K562 (cell line): ENCODE measurements around the gene CEP120. TPM values are rescaled to one million over a fixed set of nuclear protein-coding genes. Genes with fewer than 3 reads are reported as not detected.

Experiments
- ATAC-seq: fragments of 200-7000 bp; cut with Tn5 transposase; 3 replicates; pipeline ENCODE4 v1.9.1; 2020; ENCODE audit warnings: moderate library complexity
- BruUV-seq: library from RNA; stranded (reverse); fragments of 400-500 nt; replicated peaks from 2 replicates; lab custom pipeline; 2021; lab: Mats Ljungman, UMichigan
- CTCF ChIA-PET: fragments of 300-600 bp; formaldehyde crosslinking; extraction: SDS; loops from one replicate; lab custom pipeline; 2021; ENCODE audit warnings: low intra/inter-chr PET ratio; lab: Yijun Ruan, JAX
- POLR2A ChIA-PET: fragments of 300-600, 350-650 bp; sonication (Branson Sonifier 250); formaldehyde crosslinking; extraction: SDS; loops from one replicate; lab custom pipeline; 2021; ENCODE audit warnings: antibody characterized with exemption, inconsistent platforms; lab: Yijun Ruan, JAX
- DNase-seq, 4 experiments: peaks; one replicate each; pipeline versions ENCODE4 v3.0.0 to v3.0.0-alpha.2; 2011 to 2018; ENCODE audit warnings: low spot score in 3 of 4, mixed read lengths in 3 of 4; ENCODE audit errors: extremely low read depth in 1 of 4
- FAIRE-seq: peaks from 2 replicates; lab custom pipeline; 2011; peaks lifted over from hg19 to GRCh38; lab: Jason Lieb, UNC
- H2AFZ ChIP-seq: 2 replicates; pipeline ENCODE4 v1.6.0; 2011; ENCODE audit warnings: low read depth, low read length, control low read depth, inconsistent platforms
- H3K27ac ChIP-seq: fragments of 200-600 bp; 3 replicates; pipeline ENCODE4 v1.8.0; 2011; ENCODE audit warnings: low read depth, mild to moderate bottlenecking, control low read depth, inconsistent platforms, low read length, moderate library complexity, mixed read lengths; ENCODE audit errors: extremely low read depth
- H3K27me3 ChIP-seq, 2 experiments: fragments of 300-600 bp in 1 of 2; 2 replicates in 1 of 2; 3 replicates in 1 of 2; pipeline versions ENCODE4 v1.6.0 to v1.8.0; 2011; ENCODE audit warnings: inconsistent platforms in 2 of 2, low read length in 2 of 2, mild to moderate bottlenecking in 1 of 2, mixed read lengths in 1 of 2, moderate library complexity in 1 of 2; ENCODE audit not compliant: control insufficient read depth in 2 of 2, insufficient read depth in 2 of 2
- H3K36me3 ChIP-seq: fragments of 300-600 bp; 3 replicates; pipeline ENCODE4 v1.8.0; 2011; ENCODE audit warnings: mild to moderate bottlenecking, low read length, inconsistent platforms; ENCODE audit not compliant: control insufficient read depth, insufficient read depth
- H3K4me1 ChIP-seq, 2 experiments: fragments of 200-600 bp in 1 of 2; replicated peaks in 1 of 2; 2 replicates in 1 of 2; 3 replicates in 1 of 2; pipeline versions ENCODE4 v1.5.1 to v1.8.0; 2011; ENCODE audit warnings: inconsistent platforms in 2 of 2, low read length in 2 of 2, mild to moderate bottlenecking in 1 of 2, mixed read lengths in 1 of 2, moderate library complexity in 1 of 2; ENCODE audit not compliant: control insufficient read depth in 2 of 2, insufficient read depth in 2 of 2
- H3K4me2 ChIP-seq: 2 replicates; pipeline ENCODE4 v1.6.1; 2011; ENCODE audit warnings: low read length, control low read depth, inconsistent platforms, mixed read lengths; ENCODE audit not compliant: insufficient read depth
- H3K4me3 ChIP-seq: fragments of 200-600 bp; sonication (generic), shearing (Covaris generic); 2 replicates; pipeline ENCODE4 v1.5.1; 2016; ENCODE audit warnings: control low read depth, inconsistent platforms
- H3K79me2 ChIP-seq: fragments of 200-600 bp; 3 replicates; pipeline ENCODE4 v1.8.0; 2011; ENCODE audit warnings: low read length, inconsistent platforms; ENCODE audit not compliant: control insufficient read depth, insufficient read depth
- H3K9ac ChIP-seq, 2 experiments: 2 replicates each; pipeline versions ENCODE4 v1.6.0 to v1.6.1; 2011; ENCODE audit warnings: low read depth in 2 of 2, low read length in 2 of 2, control low read depth in 1 of 2, inconsistent platforms in 1 of 2, mild to moderate bottlenecking in 1 of 2, mixed read lengths in 1 of 2; ENCODE audit not compliant: insufficient read depth in 1 of 2
- H3K9me1 ChIP-seq: one replicate; pipeline ENCODE4 v1.6.0; 2011; ENCODE audit warnings: inconsistent platforms, mild to moderate bottlenecking, low read length, moderate library complexity; ENCODE audit not compliant: control insufficient read depth, insufficient read depth
- H3K9me3 ChIP-seq: replicated peaks from 2 replicates; pipeline ENCODE4 v1.5.1; 2011; ENCODE audit warnings: low read depth, low read length, inconsistent platforms; ENCODE audit not compliant: control insufficient read depth, insufficient read depth
- H4K20me1 ChIP-seq: replicated peaks from 2 replicates; pipeline ENCODE4 v1.6.1; 2011; ENCODE audit warnings: low read length, inconsistent platforms, mixed read lengths; ENCODE audit not compliant: control insufficient read depth, insufficient read depth
- HBP1 ChIP-seq: fragments of 450-650 bp; formaldehyde crosslinking; IDR thresholded peaks from 2 replicates; pipeline ENCODE4 v1.4.0; 2022; ENCODE audit warnings: missing genetic modification characterization
- HDAC2 ChIP-seq: fragments of 450-650 bp; IDR thresholded peaks from 2 replicates; pipeline ENCODE4 v1.6.1; 2016; ENCODE audit warnings: mild to moderate bottlenecking
- HES1 ChIP-seq: fragments of 450-650 bp; IDR thresholded peaks from 2 replicates; pipeline ENCODE4 v1.6.1; 2016; ENCODE audit warnings: low read depth, mild to moderate bottlenecking, moderate library complexity
- HSF4 ChIP-seq: fragments of 250-450 bp; sonication (Bioruptor Pico); IDR thresholded peaks from 2 replicates; pipeline ENCODE4 v2.1.2; 2022; ENCODE audit warnings: mild to moderate bottlenecking, moderate library complexity, borderline replicate concordance
- MITF ChIP-seq: IDR thresholded peaks from 2 replicates; pipeline ENCODE4 v1.6.1; 2014; ENCODE audit warnings: antibody characterized with exemption
- RCOR1 ChIP-seq, 2 experiments: IDR thresholded peaks; 2 replicates each; pipeline ENCODE4 v1.6.1; 2012; ENCODE audit warnings: low read depth in 2 of 2, low read length in 2 of 2, borderline replicate concordance in 1 of 2, improper control_type of control experiment in 1 of 2
- SMAD1 ChIP-seq: fragments of 150-350 bp; IDR thresholded peaks from 2 replicates; pipeline ENCODE4 v1.6.1; 2014; ENCODE audit warnings: low read length, low read depth; ENCODE audit not compliant: partially characterized antibody
- SMAD2 ChIP-seq: fragments of 150-350 bp; IDR thresholded peaks from 2 replicates; pipeline ENCODE4 v1.6.1; 2014; ENCODE audit warnings: low read depth, mild to moderate bottlenecking, low read length
- SNAPC5 ChIP-seq: fragments of 250-450 bp; sonication (Bioruptor Pico); IDR thresholded peaks from 2 replicates; pipeline ENCODE4 v1.8.0; 2021; ENCODE audit warnings: moderate library complexity, mild to moderate bottlenecking, inconsistent platforms
- SNRNP70 ChIP-seq: fragments of 200-400 bp; formaldehyde crosslinking; optimal IDR thresholded peaks from 2 replicates; pipeline ENCODE3; 2017; ENCODE audit warnings: low read depth, low read length
- ZBTB9 ChIP-seq: fragments of 450-650 bp; formaldehyde crosslinking; IDR thresholded peaks from 2 replicates; pipeline ENCODE4 v1.4.0; 2020; ENCODE audit warnings: mild to moderate bottlenecking, moderate library complexity
- ZEB2 ChIP-seq: fragments of 450-650 bp; IDR thresholded peaks from 2 replicates; pipeline ENCODE4 v1.6.1; 2016
- ZNF311 ChIP-seq: fragments of 250-450 bp; sonication (Bioruptor Pico); IDR thresholded peaks from 2 replicates; pipeline ENCODE4 v1.4.0; 2020; ENCODE audit warnings: mild to moderate bottlenecking, moderate library complexity
- ZNF583 ChIP-seq: fragments of 250-450 bp; sonication (Bioruptor Pico); IDR thresholded peaks from 2 replicates; pipeline ENCODE4 v1.4.0; 2020
- WGBS: fragments of 100-300 bp; shearing (Covaris generic); methylation state at CpG from one replicate; pipeline ENCODE4 v1.1.6; 2016; ENCODE audit warnings: low coverage, mixed read lengths; ENCODE audit not compliant: insufficient coverage; ENCODE audit errors: missing lambda C conversion rate; 5-methylcytosine and 5-hydroxymethylcytosine counted together
- in situ Hi-C: fragments of 300-500 bp; cut with MboI; formaldehyde crosslinking; loops from 4 replicates; pipeline ENCODE4 v1.15.0; 2018; ENCODE audit warnings: inconsistent platforms, mixed read lengths
- intact Hi-C: fragments of 100-400 bp; cut with micrococcal nuclease; formaldehyde crosslinking; loops from 2 replicates; pipeline ENCODE4 v1.14.2; 2022
- polyA plus RNA-seq, 8 experiments: library from polyadenylated mRNA; depleted of rRNA in 4 of 8; stranded (reverse) in 5 of 8; unstranded in 3 of 8; fragments of >200 nt; fragmentation: Nextera tagmentation in 2 of 8; fragmentation: Illumina TruSeq in 1 of 8; extraction: Ambion mirVana in 2 of 8; extraction: Trizol in 1 of 8; gene quantifications; 2 replicates each; pipeline versions ENCODE4 v1.2.1 to v1.2.3, GENCODE V29; 2011 to 2014; ENCODE audit warnings: inconsistent platforms in 1 of 8, missing spikeins in 1 of 8
- total RNA-seq, 7 experiments: library from RNA; depleted of rRNA in 6 of 7; stranded (reverse); fragments of >200 nt in 6 of 7; fragmentation: Illumina TruSeq in 2 of 7; extraction: Trizol in 2 of 7; gene quantifications; 2 replicates each; pipeline versions ENCODE4 v1.2.1 to v1.2.3, GENCODE V29; 2011 to 2021; ENCODE audit warnings: low replicate concordance in 1 of 7
- TF ChIP-seq, protein P1 (sequence below), 2 experiments: fragments of 450-650 bp in 1 of 2; sonication (generic) in 1 of 2; formaldehyde crosslinking; conservative IDR thresholded peaks; 2 replicates each; pipeline versions ENCODE4 v1.4.0 to v1.8.1; 2020 to 2022; ENCODE audit warnings: mild to moderate bottlenecking in 1 of 2, missing genetic modification reagents in 1 of 2

Gene CEP120
- total and polyA plus RNA-seq, 9 of the 15 experiments (the other 6 are each of a cell fraction or from before 2014, with no cell fraction given) = 3.3 to 24.9 (median 14.4) TPM

DNA sequence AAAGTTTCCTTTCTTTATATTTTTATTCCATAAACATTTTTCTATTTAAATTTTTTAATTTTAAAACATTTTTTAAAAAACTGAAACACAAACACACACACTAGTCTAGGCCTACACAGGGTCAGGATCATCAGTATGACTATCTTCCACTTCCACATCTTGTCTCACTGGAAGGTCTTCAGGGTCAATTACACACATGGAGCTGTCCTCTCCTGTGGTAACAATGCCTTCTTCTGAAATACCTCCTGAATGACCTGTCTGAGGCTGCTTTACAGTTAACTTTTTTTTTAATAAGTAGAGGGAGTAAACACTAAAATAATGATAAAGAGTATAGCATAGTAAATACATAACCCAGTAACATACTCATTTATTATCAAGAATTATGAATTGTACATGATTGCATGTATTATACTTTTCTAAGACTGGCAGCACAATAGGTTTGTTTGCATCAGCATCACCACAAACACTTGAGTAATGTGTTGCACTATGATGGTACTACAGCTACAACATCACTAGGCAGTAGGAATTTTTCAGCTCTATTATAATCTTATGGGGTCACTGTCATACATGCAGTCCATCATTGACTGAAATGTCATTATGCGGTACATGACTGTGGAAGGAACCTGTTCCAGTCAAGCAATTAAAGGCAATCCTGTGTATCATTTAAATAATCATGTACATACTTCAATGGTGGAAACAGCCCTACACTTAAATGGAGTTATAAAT, 17.4 kb upstream of the CEP120 start:
- Histone ChIP-seq H3K27ac (no peak overlapping the region), H3K9ac (no peak overlapping the region), H3K27me3 (no peaks in the 10 kb centered on the region), H4K20me1 (no peaks in the 10 kb centered on the region), H3K4me2 (no peak overlapping the region), H3K9me1 (no peaks in the 10 kb centered on the region), H3K36me3 (no peaks in the 10 kb centered on the region), H3K4me1 (no peaks in the 10 kb centered on the region), H3K79me2 (no peaks in the 10 kb centered on the region), H2AFZ (no peak overlapping the region), H3K9me3 (no peaks in the 10 kb centered on the region), H3K4me3 (no peak overlapping the region)
- WGBS = 83% methylated on average over 1 of the region's 1 CpG
- intact Hi-C loops (no loop called here), in situ Hi-C loops (no loop called here)
- ChIA-PET POLR2A (interaction anchor here (1.2 kb wide), 1 partner anchor 17 kb away, joined by 4 read pairs; the partner anchor contains the start of gene CEP120), CTCF (no interaction called here)
- no peak for FAIRE-seq
- no peak for ATAC-seq
- BruUV-seq = no TSS peak
- DNase-seq = no peak
- TF ChIP-seq MITF (no peak), HBP1 (CRISPR knock-in tag) (no peak), SNAPC5 (CRISPR knock-in tag) (no peak), ZEB2 (no peak), HES1 (no peak), ZBTB9 (CRISPR knock-in tag) (no peak), HDAC2 (no peak), HSF4 (CRISPR knock-in tag) (no peak), SNRNP70 (no peak), RCOR1 (IDR thresholded peaks at IDR 0.05; ENCODE audit: borderline replicate concordance in 1 of 2, low read depth in 2 of 2, low read length in 2 of 2) (no peak), ZNF311 (CRISPR knock-in tag) (no peak), SMAD2 (no peak), ZNF583 (CRISPR knock-in tag) (no peak), SMAD1 (no peak)
- TF ChIP-seq, protein P1, sequence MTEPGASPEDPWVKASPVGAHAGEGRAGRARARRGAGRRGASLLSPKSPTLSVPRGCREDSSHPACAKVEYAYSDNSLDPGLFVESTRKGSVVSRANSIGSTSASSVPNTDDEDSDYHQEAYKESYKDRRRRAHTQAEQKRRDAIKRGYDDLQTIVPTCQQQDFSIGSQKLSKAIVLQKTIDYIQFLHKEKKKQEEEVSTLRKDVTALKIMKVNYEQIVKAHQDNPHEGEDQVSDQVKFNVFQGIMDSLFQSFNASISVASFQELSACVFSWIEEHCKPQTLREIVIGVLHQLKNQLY (CRISPR knock-in tag; conservative IDR thresholded peaks at IDR 0.05) = no peak
